ENCODE measurements around the gene KLHL29.

The KLHL29 gene

GRCh38 chr2:23456396-23456795 lies 71.4 kb downstream of the KLHL29 start:
- no peaks in the 10 kb centered on the region for H3K36me3 ChIP-seq (ENCODE audit: insufficient read depth, low read length)
- no peaks in the 10 kb centered on the region for H3K9me3 ChIP-seq (ENCODE audit: insufficient read depth, low read depth, low read length)
- no peak overlapping the region for H3K4me3 ChIP-seq (ENCODE audit: low read length, poor library complexity, severe bottlenecking)
- H3K9ac ChIP-seq (ENCODE audit: low read depth, low read length, poor library complexity, severe bottlenecking), result no peak overlapping the region
- H3K4me2 ChIP-seq (ENCODE audit: low read depth, low read length, poor library complexity, severe bottlenecking), result no peak overlapping the region
- H3K4me1 ChIP-seq (ENCODE audit: insufficient read depth, low read length, poor library complexity, severe bottlenecking), result peaks cover 19% of the 10 kb centered on the region
- no peaks in the 10 kb centered on the region for H3K9me2 ChIP-seq (replicated peaks; ENCODE audit: low read depth, low read length)
- no peak for TF ChIP-seq EZH2phosphoT487 (IDR thresholded peaks at IDR 0.05; ENCODE audit: borderline replicate concordance)
- TF ChIP-seq CTCF (conservative IDR thresholded peaks at IDR 0.05; ENCODE audit: low read length), result no peak
- H2AFZ ChIP-seq (ENCODE audit: low read length), result no peak overlapping the region
- H3F3A ChIP-seq (ENCODE audit: low read depth), result no peaks in the 10 kb centered on the region
- no peaks in the 10 kb centered on the region for H3K79me2 ChIP-seq (ENCODE audit: insufficient read depth, low read length)
- H3K27me3 ChIP-seq (ENCODE audit: insufficient read depth, low read length, poor library complexity, severe bottlenecking), result peaks cover 22% of the 10 kb centered on the region
- peaks cover 23% of the 10 kb centered on the region for H4K20me1 ChIP-seq (ENCODE audit: insufficient read depth, low read length, poor library complexity, severe bottlenecking)

GRCh38 chr2:23456881-23457760 lies 72.1 kb downstream of the KLHL29 start:
- Histone ChIP-seq H3K27me3 (ENCODE audit: insufficient read depth, low read length, poor library complexity, severe bottlenecking) (peaks cover 15% of the 10 kb centered on the region), H2AFZ (ENCODE audit: low read length) (no peak overlapping the region), H3K4me1 (ENCODE audit: insufficient read depth, low read length, poor library complexity, severe bottlenecking) (peaks cover 18% of the 10 kb centered on the region), H4K20me1 (ENCODE audit: insufficient read depth, low read length, poor library complexity, severe bottlenecking) (peaks cover 21% of the 10 kb centered on the region), H3K4me2 (ENCODE audit: low read depth, low read length, poor library complexity, severe bottlenecking) (no peak overlapping the region), H3K9me2 (replicated peaks; ENCODE audit: low read depth, low read length) (no peaks in the 10 kb centered on the region), H3K9me3 (ENCODE audit: insufficient read depth, low read depth, low read length) (no peaks in the 10 kb centered on the region), H3F3A (ENCODE audit: low read depth) (no peaks in the 10 kb centered on the region), H3K79me2 (ENCODE audit: insufficient read depth, low read length) (no peaks in the 10 kb centered on the region), H3K9ac (ENCODE audit: low read depth, low read length, poor library complexity, severe bottlenecking) (no peak overlapping the region), H3K36me3 (ENCODE audit: insufficient read depth, low read length) (no peaks in the 10 kb centered on the region), H3K4me3 (ENCODE audit: low read length, poor library complexity, severe bottlenecking) (no peak overlapping the region)
- TF ChIP-seq CTCF (conservative IDR thresholded peaks at IDR 0.05; ENCODE audit: low read length) (no peak), EZH2phosphoT487 (IDR thresholded peaks at IDR 0.05; ENCODE audit: borderline replicate concordance) (no peak)

GRCh38 chr2:23457990-23458682 lies 73.2 kb downstream of the KLHL29 start:
- TF ChIP-seq EZH2phosphoT487 (IDR thresholded peaks at IDR 0.05; ENCODE audit: borderline replicate concordance) (no peak), CTCF (conservative IDR thresholded peaks at IDR 0.05; ENCODE audit: low read length) (no peak)

More at GRCh38 chr2:23457990-23458682, 73.2 kb downstream of the KLHL29 start:
- Histone ChIP-seq H3K36me3 (ENCODE audit: insufficient read depth, low read length) (no peaks in the 10 kb centered on the region), H3F3A (ENCODE audit: low read depth) (no peaks in the 10 kb centered on the region), H2AFZ (ENCODE audit: low read length) (no peak overlapping the region), H3K27me3 (ENCODE audit: insufficient read depth, low read length, poor library complexity, severe bottlenecking) (peaks cover 15% of the 10 kb centered on the region), H3K9me3 (ENCODE audit: insufficient read depth, low read depth, low read length) (no peaks in the 10 kb centered on the region), H3K79me2 (ENCODE audit: insufficient read depth, low read length) (no peaks in the 10 kb centered on the region), H3K9ac (ENCODE audit: low read depth, low read length, poor library complexity, severe bottlenecking) (no peak overlapping the region), H3K4me3 (ENCODE audit: low read length, poor library complexity, severe bottlenecking) (no peak overlapping the region), H3K9me2 (replicated peaks; ENCODE audit: low read depth, low read length) (no peaks in the 10 kb centered on the region), H3K4me1 (ENCODE audit: insufficient read depth, low read length, poor library complexity, severe bottlenecking) (peaks cover 8% of the 10 kb centered on the region), H3K4me2 (ENCODE audit: low read depth, low read length, poor library complexity, severe bottlenecking) (no peak overlapping the region), H4K20me1 (ENCODE audit: insufficient read depth, low read length, poor library complexity, severe bottlenecking) (peaks cover 13% of the 10 kb centered on the region)

Measured in Loucy (cell line).